ENCODE data around the gene TRIP12. TPM values are rescaled to one million over a fixed set of nuclear protein-coding genes. Genes with fewer than 3 reads are reported as not detected.
"Not testable (repeated sequence)": the region's sequence is repeated elsewhere in the genome, so short reads cannot be mapped to it uniquely, and the experiment has no call there.

TRIP12 gene
- total RNA-seq, 3 donors from 2014 or later, result 211 to 227 (median 221) TPM

DNA sequence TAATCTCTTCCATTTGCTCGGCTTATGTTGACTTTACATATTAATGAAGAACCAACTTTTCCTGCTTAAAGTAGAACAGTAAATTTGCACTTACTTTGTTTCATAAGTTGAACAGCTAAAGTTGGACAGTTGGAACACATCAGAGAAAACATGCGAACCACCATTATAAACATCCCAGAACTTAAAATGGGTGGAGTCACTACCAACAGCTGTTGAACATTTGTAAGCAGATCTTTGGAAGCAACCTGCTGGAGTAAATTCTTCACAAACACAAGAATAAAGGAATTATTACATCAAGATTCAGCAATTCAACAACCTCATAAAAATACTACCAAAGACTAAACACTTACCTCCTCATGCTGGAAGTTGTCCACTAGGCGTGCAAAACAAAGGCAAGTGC lies 111.0 kb downstream of the TRIP12 start:
- H3K9me3 Mint-ChIP-seq, result no peaks in the 10 kb centered on the region
- H3K36me3 Mint-ChIP-seq (ENCODE audit: insufficient read depth), result peaks cover 33% of the 10 kb centered on the region

DNA sequence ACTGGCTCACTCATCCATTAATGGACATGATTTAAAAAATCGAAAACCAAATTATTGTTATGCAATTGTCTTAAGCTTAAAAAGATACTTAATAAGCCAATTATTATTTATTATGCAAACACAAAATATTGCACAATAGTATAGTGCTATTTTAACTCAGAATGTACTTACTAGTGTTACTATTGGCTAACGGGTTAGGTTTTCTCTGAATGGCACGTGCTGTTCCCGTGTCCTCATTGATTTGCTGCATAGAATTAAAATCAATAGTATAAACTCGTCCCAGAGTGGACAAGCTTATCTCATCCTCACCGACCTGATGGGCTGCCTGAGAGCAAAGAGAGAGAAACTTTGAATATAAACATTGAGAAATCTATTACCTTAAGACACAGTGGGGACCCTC lies 116.2 kb downstream of the TRIP12 start:
- peaks cover 2% of the 10 kb centered on the region for H3K4me1 Mint-ChIP-seq (ENCODE audit: low read depth)
- DNase-seq (no peak), ATAC-seq (no peak)
- no peaks in the 10 kb centered on the region for H3K9me3 Mint-ChIP-seq
- H3K27me3 Mint-ChIP-seq (ENCODE audit: low read depth), result no peaks in the 10 kb centered on the region
- peaks cover 48% of the 10 kb centered on the region for H3K36me3 Mint-ChIP-seq (ENCODE audit: insufficient read depth)
- H3K4me3 Mint-ChIP-seq, result no peak overlapping the region

More for the DNA sequence above, 111.0 kb downstream of the TRIP12 start:
- no peak for ATAC-seq
- H3K4me1 Mint-ChIP-seq (ENCODE audit: low read depth), result peaks cover 2% of the 10 kb centered on the region
- DNase-seq, result no peak
- no peak overlapping the region for H3K4me3 Mint-ChIP-seq
- H3K27me3 Mint-ChIP-seq (ENCODE audit: low read depth), result no peaks in the 10 kb centered on the region

DNA sequence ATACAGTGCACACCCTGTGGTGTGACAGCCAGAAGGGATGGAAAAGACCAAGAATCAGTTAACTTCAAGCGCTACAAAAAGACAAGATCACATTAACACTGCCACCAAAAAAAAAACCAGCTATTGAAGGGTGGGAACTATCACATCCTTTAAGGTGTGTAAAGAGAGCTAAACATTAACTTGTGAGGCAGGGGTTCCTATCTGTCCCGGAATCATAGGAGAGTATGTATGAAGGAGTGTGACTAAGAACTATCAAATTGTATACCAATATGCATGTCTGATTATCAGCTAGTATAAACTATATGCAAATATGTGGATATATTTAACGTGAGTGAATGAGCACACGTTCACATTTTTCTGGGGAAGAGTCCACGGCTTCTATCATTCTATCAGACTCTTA lies 119.0 kb downstream of the TRIP12 start:
- no peaks in the 10 kb centered on the region for H3K9me3 Mint-ChIP-seq
- H3K4me3 Mint-ChIP-seq, result no peak overlapping the region
- no peaks in the 10 kb centered on the region for H3K27me3 Mint-ChIP-seq (ENCODE audit: low read depth)
- H3K4me1 Mint-ChIP-seq (ENCODE audit: low read depth), result peaks cover 2% of the 10 kb centered on the region
- peaks cover 51% of the 10 kb centered on the region for H3K36me3 Mint-ChIP-seq (ENCODE audit: insufficient read depth)
- ATAC-seq (no peak), DNase-seq (no peak)

DNA sequence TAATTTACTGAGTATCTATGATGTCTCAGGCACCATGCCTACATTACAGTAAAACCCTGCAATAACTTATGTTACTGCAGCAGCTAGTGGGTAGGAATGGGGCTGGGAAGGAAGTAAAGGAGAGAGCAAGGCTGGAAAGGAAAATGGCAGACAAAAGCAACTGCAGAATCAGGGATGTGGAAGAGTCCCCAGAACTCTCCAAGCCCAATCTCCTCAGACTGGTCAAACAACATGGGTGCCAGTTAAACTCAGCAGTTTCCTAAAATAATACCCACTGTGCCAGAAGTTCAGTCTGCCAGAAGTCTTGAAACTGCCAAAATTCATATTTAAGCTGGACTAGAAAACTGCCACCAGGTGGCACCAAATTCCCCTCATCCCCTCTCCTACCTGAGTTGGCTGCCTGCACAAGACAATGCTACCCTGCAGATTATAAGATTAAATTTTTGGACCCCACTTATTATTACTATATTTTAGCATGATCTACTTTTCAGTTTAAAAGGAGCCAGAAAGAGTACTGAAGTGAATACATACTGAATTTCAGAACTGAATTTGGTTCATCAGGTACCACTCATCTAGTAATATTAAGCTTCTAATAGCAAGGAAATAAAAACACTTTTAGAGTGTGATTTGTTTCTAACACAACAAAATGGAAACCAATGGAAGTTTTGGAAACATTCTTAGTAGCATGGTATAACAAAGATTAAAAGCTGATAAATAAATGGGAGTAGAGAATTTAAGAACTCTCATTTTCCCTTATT lies 120.6 kb downstream of the TRIP12 start:
- Mint-ChIP-seq H3K4me1 (ENCODE audit: low read depth) (peaks cover 2% of the 10 kb centered on the region), H3K36me3 (ENCODE audit: insufficient read depth) (peaks cover 52% of the 10 kb centered on the region)
- peak; percentile 71 for DNase-seq

DNA sequence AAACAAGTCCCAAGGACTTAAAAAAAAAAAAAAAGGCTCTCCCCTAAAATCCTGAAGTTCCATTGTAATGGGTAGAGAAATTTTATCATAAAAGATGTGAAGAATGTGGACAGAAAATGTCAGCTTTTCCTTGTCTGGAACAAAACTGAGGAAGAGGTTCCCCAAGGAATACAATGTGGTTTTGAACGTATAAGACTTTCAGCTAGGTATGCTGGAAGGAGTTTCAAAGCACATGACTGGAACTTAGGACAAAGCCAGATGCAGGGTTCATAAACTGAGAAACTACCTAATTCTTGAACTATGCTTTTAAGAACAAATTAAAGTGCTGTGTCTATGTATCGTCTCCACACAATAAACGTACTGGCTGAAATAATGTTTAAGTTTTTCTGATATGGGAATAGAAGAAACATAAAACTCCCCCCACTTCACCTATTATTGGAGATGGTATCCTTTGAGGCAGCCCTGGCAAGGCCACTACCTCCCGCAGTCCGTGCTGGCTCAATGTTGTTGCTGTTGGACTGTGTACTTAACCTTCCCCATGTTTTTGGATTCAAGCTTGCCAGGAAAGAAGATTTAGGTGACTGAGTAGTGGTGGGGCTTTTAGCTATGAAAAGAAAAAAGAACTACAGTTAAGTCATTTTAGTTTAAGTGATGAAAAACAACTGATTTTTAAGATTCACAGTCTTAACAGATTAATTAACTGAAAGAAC lies 123.2 kb downstream of the TRIP12 start:
- H3K9me3 Mint-ChIP-seq, result no peaks in the 10 kb centered on the region
- H3K4me1 Mint-ChIP-seq (ENCODE audit: low read depth), result peaks cover 2% of the 10 kb centered on the region
- H3K4me3 Mint-ChIP-seq, result no peak overlapping the region
- ATAC-seq, result no peak
- DNase-seq, result no peak
- H3K36me3 Mint-ChIP-seq (ENCODE audit: insufficient read depth), result peaks cover 48% of the 10 kb centered on the region
- H3K27me3 Mint-ChIP-seq (ENCODE audit: low read depth), result no peaks in the 10 kb centered on the region

More for the DNA sequence above, 120.6 kb downstream of the TRIP12 start:
- Mint-ChIP-seq H3K27me3 (ENCODE audit: low read depth) (no peaks in the 10 kb centered on the region), H3K9me3 (no peaks in the 10 kb centered on the region), H3K4me3 (no peak overlapping the region)
- peak; percentile 63 for ATAC-seq

DNA sequence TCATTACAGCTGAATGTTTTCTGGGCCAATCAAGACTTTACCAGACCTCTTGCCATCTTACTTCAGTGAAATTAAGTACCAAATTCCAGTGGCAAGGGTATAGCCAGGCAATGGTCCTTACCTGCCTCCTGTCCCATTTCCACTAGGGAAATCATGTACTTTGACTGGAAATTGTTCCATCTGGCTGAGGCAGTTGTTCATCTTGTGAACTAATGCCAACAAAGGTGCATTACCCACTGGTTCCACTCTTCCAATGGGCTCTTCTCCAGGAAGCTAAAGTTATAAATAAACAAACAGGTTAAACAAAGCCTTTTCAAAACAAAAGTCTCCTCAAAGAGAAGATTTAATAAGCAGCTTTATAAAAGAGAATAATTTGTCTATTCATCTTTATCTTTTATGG lies 126.8 kb downstream of the TRIP12 start:
- H3K4me1 Mint-ChIP-seq (ENCODE audit: low read depth), result no peaks in the 10 kb centered on the region
- no peaks in the 10 kb centered on the region for H3K9me3 Mint-ChIP-seq
- H3K27me3 Mint-ChIP-seq (ENCODE audit: low read depth), result no peaks in the 10 kb centered on the region
- H3K4me3 Mint-ChIP-seq, result no peak overlapping the region
- DNase-seq (no peak), ATAC-seq (no peak)
- H3K36me3 Mint-ChIP-seq (ENCODE audit: insufficient read depth), result peaks cover 46% of the 10 kb centered on the region

DNA sequence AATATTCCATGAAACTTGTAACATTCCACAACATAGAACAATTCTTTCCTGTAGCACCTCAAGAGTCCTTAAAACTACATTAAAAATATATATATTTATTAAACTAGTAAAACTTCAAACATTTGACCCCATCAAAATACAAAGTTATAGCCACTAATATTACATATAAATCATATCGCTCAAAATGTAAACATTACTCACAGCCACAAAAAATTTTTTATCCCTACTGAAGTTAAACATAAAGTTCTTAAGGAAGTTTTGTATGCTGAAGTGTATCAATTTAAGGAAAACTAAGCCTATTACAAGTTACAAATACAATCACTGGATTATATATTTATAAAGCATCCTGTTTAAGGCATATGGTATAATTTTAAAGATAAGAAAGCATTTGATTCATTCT lies 127.2 kb downstream of the TRIP12 start:
- Mint-ChIP-seq H3K36me3 (ENCODE audit: insufficient read depth) (peaks cover 46% of the 10 kb centered on the region), H3K4me1 (ENCODE audit: low read depth) (no peaks in the 10 kb centered on the region), H3K9me3 (no peaks in the 10 kb centered on the region), H3K27me3 (ENCODE audit: low read depth) (no peaks in the 10 kb centered on the region), H3K4me3 (no peak overlapping the region)
- DNase-seq, result no peak
- no peak for ATAC-seq

DNA sequence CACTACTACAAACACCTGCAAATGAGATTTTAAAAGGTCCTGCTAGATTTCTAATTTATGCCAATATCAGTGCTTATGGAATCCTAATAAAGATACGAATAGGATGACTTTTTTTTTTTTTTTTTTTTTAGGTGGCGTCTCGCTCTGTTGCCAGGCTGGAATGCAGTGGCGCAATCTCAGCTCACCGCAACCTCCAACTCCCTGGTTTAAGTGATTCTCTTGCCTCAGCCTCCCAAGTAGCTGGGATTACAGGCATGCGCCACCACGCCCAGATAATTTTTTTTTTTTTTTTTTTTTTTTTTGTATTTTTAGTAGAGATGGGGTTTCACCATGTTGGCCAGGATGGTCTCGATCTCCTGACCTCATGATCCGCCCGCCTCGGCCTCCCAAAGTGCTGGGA lies 135.5 kb downstream of the TRIP12 start:
- ATAC-seq; H3K27me3 Mint-ChIP-seq (ENCODE audit: low read depth); H3K4me3 Mint-ChIP-seq; H3K9me3 Mint-ChIP-seq; DNase-seq: not testable (repeated sequence)
- Mint-ChIP-seq H3K36me3 (ENCODE audit: insufficient read depth) (peaks cover 46% of the 10 kb centered on the region), H3K4me1 (ENCODE audit: low read depth) (peaks cover 16% of the 10 kb centered on the region)

DNA sequence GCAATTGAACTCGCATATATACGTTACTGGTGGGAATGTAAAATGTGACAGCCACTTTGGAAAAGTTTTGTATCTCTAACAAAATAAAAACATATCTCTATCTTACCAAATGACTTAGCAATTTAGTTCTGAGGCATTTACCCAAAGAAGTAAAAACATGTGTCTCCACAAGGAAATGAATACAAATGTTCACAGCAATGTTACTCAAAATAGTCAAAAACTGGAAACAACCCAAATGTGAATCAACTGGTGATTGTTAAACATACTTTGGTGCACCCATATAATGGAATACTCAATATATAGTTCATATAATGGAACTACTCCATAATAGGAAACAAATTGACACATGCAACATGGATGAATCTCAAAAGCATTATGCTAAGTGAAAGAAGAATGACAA lies 137.0 kb downstream of the TRIP12 start:
- Mint-ChIP-seq H3K4me3 (no peak overlapping the region), H3K9me3 (no peaks in the 10 kb centered on the region), H3K36me3 (ENCODE audit: insufficient read depth) (peaks cover 48% of the 10 kb centered on the region), H3K4me1 (ENCODE audit: low read depth) (peaks cover 25% of the 10 kb centered on the region), H3K27me3 (ENCODE audit: low read depth) (no peaks in the 10 kb centered on the region)
- ATAC-seq (no peak), DNase-seq (no peak)

DNA sequence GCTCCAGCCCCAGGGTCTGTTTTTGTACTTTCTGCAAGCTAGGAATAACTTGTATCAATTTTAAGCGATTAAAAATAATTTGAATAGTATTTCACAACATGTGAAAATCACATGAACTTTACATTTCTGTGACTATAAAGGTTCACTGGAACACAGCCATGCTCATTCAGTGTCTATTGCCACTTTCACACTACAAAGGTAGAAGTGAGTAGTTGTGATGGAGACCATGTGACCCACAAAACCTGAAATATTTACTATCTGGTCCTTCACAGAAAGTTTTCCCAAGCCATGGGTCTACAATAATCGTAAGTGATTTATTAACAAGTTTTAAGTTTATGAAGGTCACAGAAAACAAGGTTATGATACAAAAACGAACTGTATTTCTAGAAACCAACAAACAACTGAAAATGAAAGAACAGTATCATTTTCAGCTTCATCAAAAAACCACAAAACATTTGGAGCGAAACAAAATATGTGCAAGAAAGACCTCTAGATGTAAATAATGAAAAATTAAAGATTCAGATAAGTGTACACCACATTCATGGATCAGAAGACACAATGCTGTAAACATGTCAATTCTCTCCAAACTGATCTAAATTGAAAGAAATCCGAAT lies 138.6 kb downstream of the TRIP12 start:
- ATAC-seq, result no peak
- Mint-ChIP-seq H3K9me3 (no peaks in the 10 kb centered on the region), H3K4me1 (ENCODE audit: low read depth) (peaks cover 18% of the 10 kb centered on the region), H3K4me3 (no peak overlapping the region), H3K27me3 (ENCODE audit: low read depth) (no peaks in the 10 kb centered on the region), H3K36me3 (ENCODE audit: insufficient read depth) (peaks cover 47% of the 10 kb centered on the region)
- DNase-seq, result no peak

DNA sequence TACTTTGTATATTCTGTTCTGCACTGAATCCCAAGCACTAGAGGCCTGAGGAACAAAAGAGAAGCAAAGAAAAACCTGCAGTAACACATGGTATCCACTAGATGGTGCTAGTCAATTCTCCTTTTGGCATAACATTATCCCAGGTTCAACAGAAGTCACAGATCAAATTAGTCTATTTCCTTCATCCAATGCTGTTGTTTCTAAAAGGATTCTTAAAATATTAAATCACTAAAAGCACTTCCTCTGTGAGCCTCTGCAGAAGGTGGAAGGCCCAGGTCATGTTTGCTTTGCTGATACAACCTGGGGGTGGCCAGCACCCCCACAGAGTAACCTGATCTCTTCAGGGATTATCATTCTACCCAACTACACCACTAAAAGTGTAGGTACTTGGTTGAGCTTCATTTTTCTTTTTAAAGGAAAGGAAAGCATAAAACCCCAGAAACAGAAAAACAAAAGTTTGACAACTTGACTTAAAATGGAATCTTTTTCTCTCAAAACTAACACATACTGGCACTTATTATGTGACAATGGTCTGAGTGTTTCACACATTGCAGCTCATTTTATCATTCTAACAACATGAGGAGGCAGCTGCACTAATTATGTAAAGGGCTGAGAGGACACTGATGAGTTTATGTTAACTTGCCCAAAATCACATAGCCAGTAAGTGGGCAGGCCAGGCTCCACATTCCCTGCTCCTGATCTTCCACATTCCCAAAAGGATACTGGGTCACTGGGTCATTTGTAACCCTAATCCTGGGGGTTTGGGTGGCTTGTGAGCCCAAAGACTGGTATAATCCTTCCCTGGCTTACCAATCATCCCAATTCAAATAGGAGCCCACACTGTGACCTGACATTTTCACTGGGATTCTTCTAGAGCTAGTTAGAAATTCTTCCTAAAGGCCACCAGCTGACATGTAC lies 140.7 kb downstream of the TRIP12 start:
- Mint-ChIP-seq H3K27me3 (ENCODE audit: low read depth) (no peaks in the 10 kb centered on the region), H3K9me3 (no peaks in the 10 kb centered on the region), H3K4me3 (no peak overlapping the region), H3K36me3 (ENCODE audit: insufficient read depth) (peaks cover 51% of the 10 kb centered on the region), H3K4me1 (ENCODE audit: low read depth) (peaks cover 28% of the 10 kb centered on the region)
- DNase-seq (no peak), ATAC-seq (peak; percentile 50 to 57)

DNA sequence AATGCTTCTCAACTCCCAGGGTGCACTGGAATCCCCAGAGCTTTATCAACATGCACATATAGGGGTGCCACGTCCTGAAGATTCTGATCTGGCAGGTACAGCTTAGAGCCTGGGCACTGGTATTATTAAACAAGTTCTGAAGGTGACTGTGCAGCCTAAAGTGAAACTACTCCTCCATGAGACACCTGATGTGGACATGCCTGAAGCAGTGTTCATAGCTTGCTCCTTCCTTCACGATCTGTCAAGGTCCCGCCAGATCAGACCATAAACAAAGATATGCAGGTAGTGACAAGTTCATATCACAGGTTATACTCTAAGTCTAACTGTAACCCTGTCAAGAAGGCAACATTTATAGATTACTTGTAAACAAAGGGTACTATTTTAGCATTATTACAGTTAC lies 142.2 kb downstream of the TRIP12 start:
- ATAC-seq (no peak), DNase-seq (no peak)
- Mint-ChIP-seq H3K4me3 (no peak overlapping the region), H3K4me1 (ENCODE audit: low read depth) (peaks cover 35% of the 10 kb centered on the region), H3K9me3 (no peaks in the 10 kb centered on the region), H3K36me3 (ENCODE audit: insufficient read depth) (peaks cover 45% of the 10 kb centered on the region), H3K27me3 (ENCODE audit: low read depth) (no peaks in the 10 kb centered on the region)

DNA sequence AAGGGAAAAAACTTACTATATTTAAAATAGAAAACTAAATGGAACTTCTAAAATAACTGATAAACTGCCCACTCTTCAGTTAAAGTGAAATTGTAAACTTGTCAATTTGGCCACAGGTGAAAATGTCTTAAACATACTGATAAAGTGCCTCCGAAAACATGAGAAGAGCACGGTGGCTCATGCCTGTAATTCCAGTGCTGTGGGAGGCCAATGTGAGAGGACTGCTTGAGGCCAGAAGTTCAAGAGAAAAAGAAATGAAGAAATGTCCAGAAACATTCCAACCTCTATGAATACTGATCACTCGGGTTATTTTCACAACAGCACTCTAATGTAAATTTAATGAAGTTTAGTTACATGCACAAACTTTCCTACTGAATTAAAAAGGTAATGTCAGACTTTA lies 144.1 kb downstream of the TRIP12 start:
- H3K27me3 Mint-ChIP-seq (ENCODE audit: low read depth), result no peaks in the 10 kb centered on the region
- DNase-seq (no peak), ATAC-seq (no peak)
- peaks cover 54% of the 10 kb centered on the region for H3K36me3 Mint-ChIP-seq (ENCODE audit: insufficient read depth)
- no peak overlapping the region for H3K4me3 Mint-ChIP-seq
- no peaks in the 10 kb centered on the region for H3K9me3 Mint-ChIP-seq
- peaks cover 34% of the 10 kb centered on the region for H3K4me1 Mint-ChIP-seq (ENCODE audit: low read depth)

Data from activated T-cell treated with anti-CD3 and anti-CD28 coated beads, Interleukin-2, amount 50 U/mL, for 4 hours (primary cell).